NCI-H146 treated with DMSO at 0.1 percent for 48 hours (cell line): Measurements from ENCODE around the gene SH3BP5.

ENCODE experiments used
- DNase-seq: peaks from one replicate; lab custom pipeline; 2025; ENCODE audit not compliant: unreplicated experiment; lab: John Stamatoyannopoulos, UW

Gene SH3BP5

GRCh38 chr3:15300323-15301078, 31.9 kb downstream of the SH3BP5 start:
- DNase-seq, result no peak

- DNase-seq, result no peak
These were observed 33.4 kb downstream of the SH3BP5 start for GRCh38 chr3:15299036-15299435.

- DNase-seq, result no peak
These were observed 33.9 kb downstream of the SH3BP5 start for GRCh38 chr3:15298504-15298903.

- no peak for DNase-seq
These were observed 34.6 kb downstream of the SH3BP5 start for GRCh38 chr3:15297608-15298350.

GRCh38 chr3:15295506-15295905, 36.9 kb downstream of the SH3BP5 start:
- no peak for DNase-seq

GRCh38 chr3:15294929-15295328, 37.5 kb downstream of the SH3BP5 start:
- DNase-seq, result no peak

GRCh38 chr3:15292765-15293522, 39.4 kb downstream of the SH3BP5 start:
- no peak for DNase-seq

GRCh38 chr3:15291589-15292541, 40.5 kb downstream of the SH3BP5 start:
- no peak for DNase-seq

GRCh38 chr3:15290736-15291135, 41.6 kb downstream of the SH3BP5 start:
- no peak for DNase-seq

GRCh38 chr3:15289661-15290060, 42.7 kb downstream of the SH3BP5 start:
- DNase-seq, result no peak

GRCh38 chr3:15288331-15289035, 43.9 kb downstream of the SH3BP5 start:
- no peak for DNase-seq

GRCh38 chr3:15287565-15288330, 44.6 kb downstream of the SH3BP5 start:
- DNase-seq, result no peak

- no peak for DNase-seq
These were observed 46.4 kb downstream of the SH3BP5 start for GRCh38 chr3:15286022-15286421.

- DNase-seq, result no peak
These were observed 48.1 kb downstream of the SH3BP5 start for GRCh38 chr3:15284121-15284889.

GRCh38 chr3:15283702-15284101, 48.7 kb downstream of the SH3BP5 start:
- no peak for DNase-seq

GRCh38 chr3:15281817-15282216, 50.6 kb downstream of the SH3BP5 start:
- DNase-seq, result no peak

- DNase-seq, result no peak
These were observed 51.4 kb downstream of the SH3BP5 start for GRCh38 chr3:15280853-15281532.
